HCT116 (cell line): ENCODE data around the gene LYPD5. TPM values are rescaled to one million over a fixed set of nuclear protein-coding genes. Genes with fewer than 3 reads are reported as not detected.

Source experiments
- ATAC-seq: fragments of 200-7000 bp; cut with Tn5 transposase; 2 replicates; pipeline ENCODE4 v1.9.1; 2020; ENCODE audit warnings: mild to moderate bottlenecking, moderate library complexity
- BruUV-seq: library from RNA; stranded (reverse); fragments of 400-500 nt; replicated peaks from 2 replicates; lab custom pipeline; 2021; lab: Mats Ljungman, UMichigan
- CTCF ChIA-PET: fragments of 300-600 bp; sonication (Branson Sonifier 250); formaldehyde crosslinking; loops from one replicate; lab custom pipeline; 2021; ENCODE audit warnings: antibody characterized with exemption; lab: Charles Lee
- POLR2A ChIA-PET: fragments of 300-600, 350-600 bp; sonication (Branson Sonifier 250); formaldehyde crosslinking; loops from one replicate; lab custom pipeline; 2021; ENCODE audit warnings: antibody characterized with exemption; lab: Charles Lee
- RAD21 ChIA-PET, 2 experiments: fragments of 300-600 bp; sonication (Branson Sonifier 250); formaldehyde crosslinking; loops; one replicate each; lab custom pipeline; 2023; ENCODE audit warnings: low total read pairs in 2 of 2; ENCODE audit not compliant: uncharacterized antibody in 2 of 2, unreplicated experiment in 2 of 2, low non-redundant PET in 1 of 2; lab: Charles Lee
- DNase-seq: peaks from one replicate; pipeline ENCODE4 v3.0.0-alpha.2; 2010; ENCODE audit warnings: low read depth, low spot score
- H2AFZ ChIP-seq: fragments of 200-600 bp; shearing (Covaris generic), sonication (generic); 2 replicates; pipeline ENCODE4 v1.6.1; 2017; ENCODE audit warnings: low read depth, mixed run types, mixed read lengths, antibody characterized with exemption, low read length; ENCODE audit not compliant: poor library complexity, severe bottlenecking
- H3K27ac ChIP-seq: 2 replicates; pipeline ENCODE4 v1.5.1; 2012; ENCODE audit warnings: low read depth, low read length
- H3K27me3 ChIP-seq: fragments of 200-600 bp; sonication (generic); 2 replicates; pipeline ENCODE4 v1.6.1; 2016; ENCODE audit warnings: mixed run types, low read length, mixed read lengths; ENCODE audit not compliant: insufficient read depth
- H3K36me3 ChIP-seq, 2 experiments: fragments of 200-500 bp in 1 of 2; fragments of 200-600 bp in 1 of 2; sonication (Bioruptor generic) in 1 of 2; sonication (generic) in 1 of 2; 2 replicates each; pipeline versions ENCODE4 v1.5.1 to v1.6.1; 2014 to 2016; ENCODE audit warnings: low read length in 2 of 2, inconsistent platforms in 1 of 2, mixed read lengths in 1 of 2, mixed run types in 1 of 2; ENCODE audit not compliant: insufficient read depth in 2 of 2, control insufficient read depth in 1 of 2
- H3K4me1 ChIP-seq, 2 experiments: fragments of 200-600 bp in 1 of 2; sonication (generic) in 1 of 2; 2 replicates each; pipeline versions ENCODE4 v1.5.1 to v1.6.1; 2012 to 2017; ENCODE audit warnings: low read length in 2 of 2, inconsistent platforms in 1 of 2, mild to moderate bottlenecking in 1 of 2, mixed read lengths in 1 of 2, mixed run types in 1 of 2, moderate library complexity in 1 of 2; ENCODE audit not compliant: insufficient read depth in 2 of 2, control insufficient read depth in 1 of 2
- H3K4me2 ChIP-seq: fragments of 200-600 bp; sonication (generic); 2 replicates; pipeline ENCODE4 v1.6.1; 2017; ENCODE audit warnings: mixed run types, low read length, mixed read lengths
- H3K4me3 ChIP-seq, 2 experiments: fragments of 200-600 bp in 1 of 2; sonication (generic) in 1 of 2; replicated peaks in 1 of 2; 2 replicates each; pipeline ENCODE4 v1.5.1; 2011 to 2016; ENCODE audit warnings: low read length in 2 of 2, control low read depth in 1 of 2, low read depth in 1 of 2, mild to moderate bottlenecking in 1 of 2, mixed read lengths in 1 of 2, mixed run types in 1 of 2
- H3K79me2 ChIP-seq: fragments of 200-600 bp; sonication (generic); 2 replicates; pipeline ENCODE4 v1.6.1; 2017; ENCODE audit warnings: mild to moderate bottlenecking, mixed run types, low read length, moderate library complexity, mixed read lengths; ENCODE audit not compliant: insufficient read depth
- H3K9ac ChIP-seq: fragments of 200-600 bp; sonication (generic); 2 replicates; pipeline ENCODE4 v1.6.1; 2016; ENCODE audit warnings: low read length, mixed read lengths
- H3K9me2 ChIP-seq: fragments of 200-600 bp; sonication (generic), shearing (Covaris generic); 2 replicates; pipeline ENCODE4 v1.6.1; 2017; ENCODE audit warnings: mixed run types, mild to moderate bottlenecking, moderate library complexity; ENCODE audit not compliant: insufficient read depth
- H3K9me3 ChIP-seq, 2 experiments: fragments of 200-500 bp in 1 of 2; fragments of 200-600 bp in 1 of 2; sonication (Bioruptor generic) in 1 of 2; sonication (generic) in 1 of 2; 2 replicates each; pipeline ENCODE4 v1.6.1; 2014 to 2017; ENCODE audit warnings: low read length in 2 of 2, mixed read lengths in 2 of 2, inconsistent platforms in 1 of 2, low read depth in 1 of 2, mild to moderate bottlenecking in 1 of 2, mixed run types in 1 of 2, moderate library complexity in 1 of 2; ENCODE audit not compliant: control insufficient read depth in 1 of 2, insufficient read depth in 1 of 2
- H4K20me1 ChIP-seq: fragments of 200-600 bp; sonication (generic), shearing (Covaris generic); 2 replicates; pipeline ENCODE4 v1.6.1; 2017; ENCODE audit warnings: mixed run types, mild to moderate bottlenecking, moderate library complexity; ENCODE audit not compliant: insufficient read depth
- CBX3 ChIP-seq: IDR thresholded peaks from 2 replicates; pipeline ENCODE4 v1.6.1; 2012; ENCODE audit warnings: low read depth
- CEBPB ChIP-seq: IDR thresholded peaks from 2 replicates; pipeline ENCODE4 v1.6.1; 2012; ENCODE audit warnings: low read depth
- JUND ChIP-seq: IDR thresholded peaks from 2 replicates; pipeline ENCODE4 v1.6.1; 2012
- POLR2A ChIP-seq: IDR thresholded peaks from 2 replicates; pipeline ENCODE4 v1.7.0; 2011; ENCODE audit warnings: borderline replicate concordance; ENCODE audit not compliant: insufficient read depth, insufficient read length; ENCODE audit errors: extremely low read depth
- POLR2AphosphoS5 ChIP-seq: IDR thresholded peaks from 2 replicates; pipeline ENCODE4 v1.6.1; 2011; ENCODE audit warnings: mild to moderate bottlenecking, low read depth, low read length, moderate library complexity
- RAD21 ChIP-seq: IDR thresholded peaks from 2 replicates; pipeline ENCODE4 v1.6.1; 2012; ENCODE audit warnings: low read depth, mild to moderate bottlenecking
- SRF ChIP-seq: IDR thresholded peaks from 2 replicates; pipeline ENCODE4 v1.6.1; 2012; ENCODE audit warnings: low read depth
- ZFX ChIP-seq: fragments of 450-650 bp; IDR thresholded peaks from 2 replicates; pipeline ENCODE4 v1.6.1; 2017
- ZNF274 ChIP-seq: fragments of 200-500 bp; sonication (Bioruptor generic); IDR thresholded peaks from 2 replicates; pipeline ENCODE4 v1.6.1; 2014; ENCODE audit warnings: mild to moderate bottlenecking, low read depth, low read length, inconsistent platforms
- intact Hi-C: fragments of 100-400 bp; cut with micrococcal nuclease; formaldehyde crosslinking; loops from 2 replicates; pipeline ENCODE4 v1.10.0; 2022
- total RNA-seq: library from RNA; stranded (reverse); gene quantifications from one replicate; pipeline ENCODE4 v1.2.1, GENCODE V29; 2021; ENCODE audit not compliant: unreplicated experiment
- TF ChIP-seq, protein P1 (sequence below), 3 experiments: fragments of 200-600 bp in 1 of 3; sonication (generic) in 1 of 3; IDR thresholded peaks in 2 of 3; conservative IDR thresholded peaks in 1 of 3; 2 replicates each; pipeline ENCODE4 v1.5.1; 2012 to 2017; ENCODE audit warnings: low read depth in 2 of 3, low read length in 2 of 3, antibody characterized with exemption in 1 of 3, borderline replicate concordance in 1 of 3, control low read depth in 1 of 3, mild to moderate bottlenecking in 1 of 3, mixed read lengths in 1 of 3, mixed run types in 1 of 3, moderate library complexity in 1 of 3; ENCODE audit not compliant: insufficient read depth in 1 of 3

The LYPD5 gene
- total RNA-seq, 1 experiment from 2014 or later = 7.6 TPM

DNA sequence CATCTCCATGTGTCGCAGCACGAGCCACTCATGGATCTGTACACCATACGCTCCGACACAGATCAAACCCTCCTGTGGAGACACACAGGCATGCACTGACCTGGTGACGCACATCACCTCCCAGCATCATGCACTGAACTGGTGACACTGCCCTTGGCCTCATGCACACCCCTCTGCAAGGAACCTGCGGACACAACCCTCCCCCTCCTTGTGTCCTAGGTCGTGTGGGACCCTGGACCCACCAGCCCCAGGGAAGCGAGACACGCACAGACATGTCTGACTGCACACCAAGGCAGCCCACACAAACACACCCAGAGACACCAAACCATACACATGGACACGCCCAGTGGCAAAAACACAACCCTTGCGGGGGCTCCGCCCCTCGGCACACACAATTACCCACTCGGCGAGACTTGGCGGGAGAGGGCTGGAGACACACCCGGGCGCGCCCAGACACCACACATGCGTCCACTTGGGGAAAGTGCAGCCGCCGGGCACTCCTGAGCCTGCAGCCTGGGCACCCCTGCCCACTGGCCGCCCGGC, 19.5 kb downstream of the LYPD5 start:
- no TSS peak for BruUV-seq
- ChIA-PET RAD21 (no interaction called here), CTCF (no interaction called here), POLR2A (no interaction called here)
- Histone ChIP-seq H4K20me1 (no peaks in the 10 kb centered on the region), H3K27me3 (no peaks in the 10 kb centered on the region), H3K9ac (peak overlapping the region; percentile 88), H3K27ac (peak overlapping the region; percentile 94), H2AFZ (no peak overlapping the region), H3K9me2 (no peaks in the 10 kb centered on the region), H3K4me2 (peak overlapping the region; percentile 88), H3K4me3 (peak overlapping the region in 1 of 2 experiments; percentile 9; a peak in 1 of 4 replicates), H3K9me3 (no peaks in the 10 kb centered on the region), H3K79me2 (peaks cover 48% of the 10 kb centered on the region), H3K36me3 (no peaks in the 10 kb centered on the region), H3K4me1 (peaks cover 65 to 82% of the 10 kb centered on the region in 2 experiments)
- intact Hi-C loops = loop anchor here (10.0 kb wide), 1 partner anchor 108 kb away; the partner anchor contains the start of gene PLAUR
- TF ChIP-seq POLR2AphosphoS5 (peak; percentile 11; the same call in 1 of the 2 replicates), CEBPB (no peak)
- peak; percentile 7; the same call in 1 of the 2 replicates for ATAC-seq
- no peak for DNase-seq

DNA sequence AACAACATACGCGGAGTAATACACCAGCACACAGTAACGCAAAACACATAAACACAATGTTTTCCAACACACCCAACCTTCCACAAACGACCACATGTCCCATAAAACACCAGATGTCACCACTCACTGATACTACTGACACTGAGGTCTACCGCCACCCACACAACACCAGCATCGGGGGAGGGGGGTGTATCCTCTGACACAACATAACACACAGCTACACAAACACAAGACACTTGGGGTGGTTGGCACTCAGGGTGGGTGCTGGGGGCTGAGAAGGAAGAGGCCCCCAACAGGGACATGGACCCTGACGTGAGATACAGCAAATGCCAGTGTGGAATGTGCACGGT, 20.0 kb downstream of the LYPD5 start:
- Histone ChIP-seq H3K9me2 (no peaks in the 10 kb centered on the region), H3K79me2 (peaks cover 53% of the 10 kb centered on the region), H4K20me1 (no peaks in the 10 kb centered on the region), H3K27me3 (no peaks in the 10 kb centered on the region), H3K27ac (peak overlapping the region; percentile 94), H3K4me3 (peak overlapping the region in 1 of 2 experiments; percentile 9; a peak in 1 of 4 replicates), H3K4me2 (peak overlapping the region; percentile 88), H3K4me1 (peaks cover 69 to 86% of the 10 kb centered on the region in 2 experiments), H3K36me3 (no peaks in the 10 kb centered on the region), H3K9ac (peak overlapping the region; percentile 88), H3K9me3 (no peaks in the 10 kb centered on the region), H2AFZ (no peak overlapping the region)
- no TSS peak for BruUV-seq
- DNase-seq = no peak
- TF ChIP-seq, protein P1, sequence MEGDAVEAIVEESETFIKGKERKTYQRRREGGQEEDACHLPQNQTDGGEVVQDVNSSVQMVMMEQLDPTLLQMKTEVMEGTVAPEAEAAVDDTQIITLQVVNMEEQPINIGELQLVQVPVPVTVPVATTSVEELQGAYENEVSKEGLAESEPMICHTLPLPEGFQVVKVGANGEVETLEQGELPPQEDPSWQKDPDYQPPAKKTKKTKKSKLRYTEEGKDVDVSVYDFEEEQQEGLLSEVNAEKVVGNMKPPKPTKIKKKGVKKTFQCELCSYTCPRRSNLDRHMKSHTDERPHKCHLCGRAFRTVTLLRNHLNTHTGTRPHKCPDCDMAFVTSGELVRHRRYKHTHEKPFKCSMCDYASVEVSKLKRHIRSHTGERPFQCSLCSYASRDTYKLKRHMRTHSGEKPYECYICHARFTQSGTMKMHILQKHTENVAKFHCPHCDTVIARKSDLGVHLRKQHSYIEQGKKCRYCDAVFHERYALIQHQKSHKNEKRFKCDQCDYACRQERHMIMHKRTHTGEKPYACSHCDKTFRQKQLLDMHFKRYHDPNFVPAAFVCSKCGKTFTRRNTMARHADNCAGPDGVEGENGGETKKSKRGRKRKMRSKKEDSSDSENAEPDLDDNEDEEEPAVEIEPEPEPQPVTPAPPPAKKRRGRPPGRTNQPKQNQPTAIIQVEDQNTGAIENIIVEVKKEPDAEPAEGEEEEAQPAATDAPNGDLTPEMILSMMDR (IDR thresholded peaks at IDR 0.05 in 2 of 3, conservative IDR thresholded peaks at IDR 0.05 in 1 of 3; ENCODE audit: borderline replicate concordance in 1 of 3, insufficient read depth in 1 of 3, low read depth in 2 of 3, low read length in 2 of 3) = no peak
- TF ChIP-seq CBX3 (no peak), ZFX (no peak), POLR2A (no peak), SRF (no peak), RAD21 (no peak), CEBPB (no peak), ZNF274 (no peak), JUND (no peak)
- no peak for ATAC-seq
- ChIA-PET CTCF (no interaction called here), POLR2A (no interaction called here), RAD21 (no interaction called here)
- intact Hi-C loops = loop anchor here (10.0 kb wide), 1 partner anchor 107 kb away; the partner anchor contains the start of gene PLAUR
